D721Med (cell line): ENCODE data around the gene BLTP3A.
"Not testable (repeated sequence)": the region's sequence is repeated elsewhere in the genome, so short reads cannot be mapped to it uniquely, and the experiment has no call there.

Source experiments
- DNase-seq: peaks from one replicate; pipeline ENCODE4 v3.0.0; 2011; ENCODE audit warnings: low spot score; ENCODE audit not compliant: insufficient read length
- FAIRE-seq: peaks from 2 replicates; lab custom pipeline; 2011; peaks lifted over from hg19 to GRCh38; lab: Jason Lieb, UNC
- TF ChIP-seq, protein P1 (sequence below): IDR thresholded peaks from 2 replicates; pipeline ENCODE4 v1.5.1; 2012; ENCODE audit warnings: mild to moderate bottlenecking, control low read depth; ENCODE audit not compliant: insufficient read depth; ENCODE audit errors: missing control alignments

BLTP3A gene

DNA sequence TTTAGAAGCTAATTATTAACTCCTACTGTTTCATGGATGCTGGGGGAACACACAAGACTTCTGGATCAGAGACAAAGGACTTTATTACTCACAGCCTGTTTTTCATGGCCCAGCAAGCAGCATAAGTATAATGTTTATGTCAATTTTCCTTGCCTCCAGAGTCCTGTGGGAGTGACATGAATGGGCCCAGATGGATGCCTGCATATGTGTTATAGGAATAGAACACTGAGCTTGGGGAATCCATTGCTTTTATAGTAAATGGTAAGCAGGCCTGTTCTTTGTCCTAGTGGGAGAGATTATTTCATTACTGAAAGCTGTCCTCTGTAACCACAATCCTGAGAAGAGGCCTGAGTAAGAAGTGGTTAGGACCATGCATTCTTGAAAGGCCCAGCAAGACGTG is 25.6 kb downstream of the BLTP3A start:
- no peak for DNase-seq
- TF ChIP-seq, protein P1, sequence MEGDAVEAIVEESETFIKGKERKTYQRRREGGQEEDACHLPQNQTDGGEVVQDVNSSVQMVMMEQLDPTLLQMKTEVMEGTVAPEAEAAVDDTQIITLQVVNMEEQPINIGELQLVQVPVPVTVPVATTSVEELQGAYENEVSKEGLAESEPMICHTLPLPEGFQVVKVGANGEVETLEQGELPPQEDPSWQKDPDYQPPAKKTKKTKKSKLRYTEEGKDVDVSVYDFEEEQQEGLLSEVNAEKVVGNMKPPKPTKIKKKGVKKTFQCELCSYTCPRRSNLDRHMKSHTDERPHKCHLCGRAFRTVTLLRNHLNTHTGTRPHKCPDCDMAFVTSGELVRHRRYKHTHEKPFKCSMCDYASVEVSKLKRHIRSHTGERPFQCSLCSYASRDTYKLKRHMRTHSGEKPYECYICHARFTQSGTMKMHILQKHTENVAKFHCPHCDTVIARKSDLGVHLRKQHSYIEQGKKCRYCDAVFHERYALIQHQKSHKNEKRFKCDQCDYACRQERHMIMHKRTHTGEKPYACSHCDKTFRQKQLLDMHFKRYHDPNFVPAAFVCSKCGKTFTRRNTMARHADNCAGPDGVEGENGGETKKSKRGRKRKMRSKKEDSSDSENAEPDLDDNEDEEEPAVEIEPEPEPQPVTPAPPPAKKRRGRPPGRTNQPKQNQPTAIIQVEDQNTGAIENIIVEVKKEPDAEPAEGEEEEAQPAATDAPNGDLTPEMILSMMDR, result no peak
- FAIRE-seq, result no peak

DNA sequence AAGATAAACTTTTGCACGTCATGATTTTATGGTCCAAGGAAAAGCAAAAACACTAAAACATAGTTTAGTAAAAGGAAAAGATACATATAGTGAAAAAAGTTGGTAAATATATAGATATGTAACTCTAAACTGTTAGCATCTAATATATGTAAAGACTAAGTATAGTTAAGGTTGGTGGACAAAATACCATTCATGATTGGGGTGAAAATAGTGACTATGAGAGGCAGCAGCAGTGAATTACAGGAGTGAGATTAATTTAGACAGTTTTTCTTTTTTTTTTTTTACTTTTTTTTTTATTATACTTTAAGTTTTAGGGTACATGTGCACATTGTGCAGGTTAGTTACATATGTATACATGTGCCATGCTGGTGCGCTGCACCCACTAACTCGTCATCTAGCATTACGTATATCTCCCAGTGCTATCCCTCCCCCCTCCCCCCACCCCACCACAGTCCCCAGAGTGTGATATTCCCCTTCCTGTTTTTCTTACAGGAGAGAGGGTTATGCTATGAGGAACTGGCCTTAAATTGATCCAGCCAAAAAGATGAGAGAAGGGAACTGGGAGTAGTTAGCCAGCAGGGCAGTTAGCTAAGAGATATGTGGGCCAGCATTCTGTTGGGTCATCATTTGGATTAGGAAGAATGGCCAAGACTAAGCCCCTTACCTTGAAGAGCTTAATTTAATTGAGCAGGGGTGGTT is 27.1 kb downstream of the BLTP3A start:
- FAIRE-seq, DNase-seq: not testable (repeated sequence)

DNA sequence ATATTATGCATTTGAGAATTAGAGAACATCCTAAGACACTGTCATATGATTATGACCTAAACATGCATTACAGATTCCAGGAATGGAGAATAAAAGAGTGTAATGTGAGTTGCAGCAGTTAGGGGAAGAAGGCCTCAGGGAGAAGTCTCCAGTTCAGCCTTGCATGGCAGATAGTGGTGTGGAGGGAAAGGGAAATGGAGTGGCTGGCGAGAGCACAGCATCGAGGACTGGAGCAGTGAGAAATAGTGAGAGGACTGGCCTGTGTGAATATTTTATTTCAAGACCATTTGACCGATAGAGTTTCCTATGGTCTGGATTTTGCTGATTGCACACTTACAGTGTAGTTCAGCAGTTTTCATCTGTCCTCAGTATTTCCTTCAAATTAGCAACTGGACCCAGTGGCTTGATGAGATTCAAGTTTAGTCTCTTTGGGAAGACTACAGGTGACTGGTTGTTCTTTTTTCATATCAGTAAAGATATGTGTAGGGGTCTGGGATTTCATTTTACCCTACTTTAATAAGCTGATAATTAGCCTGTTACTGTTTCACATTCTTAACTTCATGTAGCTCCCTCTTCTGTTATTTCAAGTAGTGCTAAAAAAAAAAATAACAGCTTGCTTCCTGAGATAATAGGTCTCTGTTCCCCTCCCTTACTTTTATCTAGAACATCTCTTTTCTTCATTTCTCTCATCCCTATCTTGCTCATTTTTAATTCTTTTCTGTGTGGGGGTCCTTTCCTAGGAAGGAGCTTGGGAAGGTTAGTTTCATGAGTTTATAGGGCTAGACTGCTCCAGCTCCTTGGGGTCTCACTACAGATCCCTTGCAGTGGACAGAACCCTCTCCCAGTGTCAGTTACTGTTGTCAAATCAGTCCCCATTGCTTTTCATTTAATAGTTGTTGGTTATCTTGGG is 27.9 kb downstream of the BLTP3A start:
- FAIRE-seq (no peak), DNase-seq (no peak)
- TF ChIP-seq, protein P1, result no peak

DNA sequence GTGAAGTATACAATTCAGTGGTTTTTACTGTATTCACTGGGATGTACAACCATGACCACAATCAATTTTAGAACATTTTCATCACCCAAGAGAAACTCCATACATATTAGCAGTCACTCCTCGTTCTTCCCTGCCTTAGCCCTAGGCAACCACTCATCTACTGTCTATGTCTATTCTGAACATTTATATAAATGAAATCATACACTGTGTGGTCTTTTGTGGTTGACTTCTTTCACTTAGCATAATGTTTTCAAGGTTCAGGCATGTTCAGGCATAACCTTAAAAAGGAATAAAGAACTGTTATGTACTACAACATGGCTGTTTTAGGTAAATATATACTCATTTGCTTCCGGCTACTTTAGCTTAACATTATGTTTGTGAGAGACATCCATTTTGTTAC is 37.3 kb downstream of the BLTP3A start:
- no peak for FAIRE-seq
- DNase-seq, result no peak
- TF ChIP-seq, protein P1, result no peak

DNA sequence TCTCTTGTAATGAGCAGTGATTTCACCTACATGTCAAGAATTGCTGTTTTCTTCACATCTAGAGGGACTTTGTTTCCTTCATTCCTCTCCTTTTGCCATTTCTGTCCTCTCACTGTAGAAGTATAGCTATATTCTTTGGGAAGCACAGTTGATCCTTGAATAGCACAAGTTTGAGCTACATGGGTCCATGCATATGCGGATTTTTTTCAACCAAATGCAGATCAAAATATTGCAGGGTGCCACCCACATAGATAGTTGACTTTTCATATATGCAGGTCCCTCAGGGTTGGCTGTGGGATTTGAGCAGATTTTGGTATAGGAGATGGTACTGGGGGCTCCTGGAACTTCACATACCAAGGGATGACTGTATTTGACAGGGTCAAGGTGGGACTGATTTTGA is 41.1 kb downstream of the BLTP3A start:
- DNase-seq (no peak), FAIRE-seq (no peak)
- TF ChIP-seq, protein P1, result no peak

DNA sequence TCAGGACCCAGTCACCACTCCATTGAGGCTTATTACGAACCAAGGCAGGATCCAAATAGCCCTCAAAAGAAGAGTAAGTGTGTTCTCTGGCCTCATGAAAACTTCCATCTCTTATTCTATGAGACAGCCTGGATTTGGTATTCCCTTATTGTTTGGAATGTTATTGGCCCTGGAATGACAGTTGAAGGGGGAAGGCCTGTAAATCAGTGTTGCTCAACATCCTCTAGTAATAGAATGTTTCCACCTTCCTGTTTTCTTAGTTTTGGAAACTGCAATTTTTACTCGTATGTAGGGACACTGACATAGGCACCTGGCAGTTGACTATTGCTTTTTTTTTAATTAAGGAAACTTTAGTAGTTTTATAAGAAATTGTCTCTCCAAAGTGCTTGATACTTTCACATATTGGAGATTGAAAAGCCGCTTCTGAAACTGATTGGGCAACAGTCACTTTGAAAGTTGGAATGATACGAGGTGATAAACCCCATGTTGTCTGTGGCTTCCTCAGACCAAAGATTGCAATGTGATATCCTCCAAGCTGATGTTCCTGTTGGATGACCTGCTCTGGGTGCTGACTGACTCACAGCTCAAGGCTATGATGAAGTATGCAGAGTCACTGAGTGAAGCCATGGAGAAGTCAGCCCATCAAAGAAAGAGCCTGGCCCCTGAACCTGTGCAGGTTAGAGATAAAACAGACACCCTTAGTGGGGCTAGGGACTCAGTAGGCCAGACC is 43.1 kb downstream of the BLTP3A start:
- FAIRE-seq (no peak), DNase-seq (no peak)
- TF ChIP-seq, protein P1, result no peak

DNA sequence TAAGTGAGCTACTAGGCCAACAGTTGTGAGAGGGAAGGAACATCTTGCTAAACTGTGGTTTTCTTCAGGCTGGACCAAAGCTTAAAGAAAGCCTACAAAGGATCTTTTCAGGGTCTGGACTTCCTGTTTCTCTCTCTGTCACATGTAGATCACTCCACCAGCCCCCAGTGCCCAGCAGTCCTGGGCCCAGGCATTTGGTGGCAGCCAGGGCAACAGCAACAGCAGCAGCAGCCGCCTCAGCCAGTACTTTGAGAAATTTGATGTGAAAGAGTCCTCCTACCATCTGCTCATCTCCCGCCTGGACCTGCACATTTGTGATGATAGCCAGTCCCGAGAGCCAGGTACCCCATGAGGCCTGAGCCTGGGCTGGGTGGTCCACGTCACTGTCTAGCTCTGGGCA is 44.1 kb downstream of the BLTP3A start:
- DNase-seq (no peak), FAIRE-seq (no peak)
- TF ChIP-seq, protein P1, result no peak
